OCI-LY3 (cell line): ENCODE results near the gene HOXB1.

Experiments
- CTCF ChIP-seq: fragments of 200-600, 300-600 bp; sonication (generic); IDR thresholded peaks from 2 replicates; pipeline ENCODE4 v1.5.1; 2014; ENCODE audit warnings: antibody characterized with exemption, low read length, low read depth
- EZH2phosphoT487 ChIP-seq: fragments of 200-600 bp; shearing (Covaris generic); IDR thresholded peaks from 2 replicates; pipeline ENCODE4 v1.6.1; 2018; ENCODE audit warnings: antibody characterized with exemption, mixed run types, low read depth

DNA sequence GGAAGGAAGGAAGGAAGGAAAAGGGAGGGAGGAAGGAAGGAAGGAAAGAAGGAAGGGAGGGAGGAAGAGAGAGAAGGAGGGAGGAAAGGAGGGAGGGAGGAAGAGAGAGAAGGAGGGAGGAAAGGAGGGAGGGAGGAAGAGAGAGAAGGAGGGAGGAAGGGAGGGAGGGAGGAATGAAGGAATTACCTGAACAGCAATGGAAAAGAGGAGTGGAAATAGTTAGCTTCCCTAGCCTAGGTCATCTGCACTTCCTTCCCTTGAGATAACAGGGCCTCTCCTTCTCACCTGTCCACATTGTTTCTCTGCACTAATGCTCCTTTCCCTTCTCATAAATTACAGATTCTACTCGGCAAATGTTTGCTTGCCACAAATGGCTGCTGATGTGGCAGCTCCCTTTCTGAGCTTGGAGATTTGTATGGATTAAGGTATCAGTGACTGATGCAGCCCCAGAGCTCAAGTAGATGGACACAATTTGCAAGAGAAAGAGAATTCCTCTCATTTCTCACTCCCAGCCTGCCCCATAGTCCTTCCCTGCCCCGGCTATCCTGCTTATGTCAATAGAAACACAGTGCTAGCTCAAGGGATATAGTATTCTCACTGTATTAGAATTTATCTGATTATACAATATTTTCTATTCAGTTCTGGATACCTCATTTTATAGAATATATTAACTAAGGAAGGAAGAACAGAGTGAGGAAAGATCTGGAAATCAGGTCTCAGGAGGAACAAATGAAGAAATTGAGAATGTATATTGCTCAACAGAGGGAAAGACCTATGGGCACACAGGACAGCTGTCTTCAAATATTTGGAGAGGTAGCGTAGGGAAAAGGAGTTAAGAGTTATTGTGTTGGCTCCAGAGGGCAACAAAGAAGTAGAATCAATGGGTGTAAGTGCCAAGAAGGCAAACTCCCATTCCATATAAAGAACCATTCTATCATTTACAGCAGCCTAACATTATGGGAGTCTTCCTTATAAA lies 14.6 kb downstream of the HOXB1 start:
- TF ChIP-seq EZH2phosphoT487 (no peak), CTCF (no peak)
